Osteoblast (primary cell): ENCODE data around the gene GRIA2. TPM values are rescaled to one million over a fixed set of nuclear protein-coding genes. Genes with fewer than 3 reads are reported as not detected.

Source experiments
- DNase-seq: peaks from one replicate; pipeline ENCODE4 v3.0.0; 2011; ENCODE audit warnings: low spot score, mixed read lengths; ENCODE audit not compliant: insufficient read length; ENCODE audit errors: missing footprints
- H2AFZ ChIP-seq: 2 replicates; pipeline ENCODE4 v1.6.0; 2011; ENCODE audit warnings: mild to moderate bottlenecking, low read length
- H3K27ac ChIP-seq: 2 replicates; pipeline ENCODE4 v1.5.1; 2011; ENCODE audit warnings: mild to moderate bottlenecking, low read depth, low read length, moderate library complexity
- H3K27me3 ChIP-seq: 2 replicates; pipeline ENCODE4 v1.6.0; 2012; ENCODE audit warnings: mild to moderate bottlenecking, control low read depth, inconsistent platforms, low read length, moderate library complexity; ENCODE audit not compliant: insufficient read depth
- H3K36me3 ChIP-seq: 2 replicates; pipeline ENCODE4 v1.5.1; 2011; ENCODE audit warnings: mild to moderate bottlenecking, low read length, control low read depth, moderate library complexity; ENCODE audit not compliant: insufficient read depth
- H3K4me1 ChIP-seq: 2 replicates; pipeline ENCODE4 v1.5.1; 2011; ENCODE audit warnings: mild to moderate bottlenecking, low read length, control low read depth, moderate library complexity; ENCODE audit not compliant: insufficient read depth
- H3K4me2 ChIP-seq: 2 replicates; pipeline ENCODE4 v1.6.0; 2011; ENCODE audit warnings: mild to moderate bottlenecking, low read length; ENCODE audit not compliant: insufficient read depth
- H3K4me3 ChIP-seq: fragments of 200-600 bp; sonication (generic); 3 replicates; pipeline ENCODE4 v1.5.1; 2012; ENCODE audit warnings: mild to moderate bottlenecking, low read length, inconsistent platforms; ENCODE audit not compliant: insufficient read depth
- H3K79me2 ChIP-seq: 2 replicates; pipeline ENCODE4 v1.6.0; 2012; ENCODE audit warnings: mild to moderate bottlenecking, low read length, control low read depth, inconsistent platforms; ENCODE audit not compliant: insufficient read depth
- H3K9me3 ChIP-seq: 2 replicates; pipeline ENCODE4 v1.5.1; 2011; ENCODE audit warnings: low read depth, low read length, control low read depth
- H4K20me1 ChIP-seq: 2 replicates; pipeline ENCODE4 v1.6.0; 2012; ENCODE audit warnings: mild to moderate bottlenecking, low read length, control low read depth; ENCODE audit not compliant: insufficient read depth
- CTCF ChIP-seq: IDR thresholded peaks from 2 replicates; pipeline ENCODE4 v1.5.1; 2011; ENCODE audit warnings: mild to moderate bottlenecking, low read depth, low read length, moderate library complexity; ENCODE audit errors: extremely low read depth
- total RNA-seq: library from RNA; depleted of rRNA; stranded (reverse); fragments of >200 nt; gene quantifications from 2 replicates; pipeline ENCODE4 v1.2.3, GENCODE V29; 2012

GRIA2 gene
- total RNA-seq, 1 donor: not detected

DNA sequence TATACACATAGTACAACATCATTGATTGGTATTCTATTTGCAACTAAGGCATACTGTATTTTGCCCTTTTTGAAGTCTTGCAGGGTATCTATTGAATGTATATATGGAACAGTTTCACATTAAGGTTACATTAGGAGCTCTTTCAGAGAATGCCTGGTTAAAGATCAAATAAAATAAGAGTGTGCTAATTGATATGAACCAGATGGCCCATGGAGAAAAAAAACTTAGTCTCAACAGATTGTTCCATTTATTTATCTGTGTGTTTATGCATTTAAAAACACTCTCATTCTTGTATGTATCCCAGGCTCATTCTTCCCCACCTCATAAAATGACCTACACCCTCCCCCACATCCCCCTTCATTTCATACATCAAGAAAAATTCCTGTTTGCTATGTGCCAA lies 35.2 kb upstream of the GRIA2 start:
- no peak for TF ChIP-seq CTCF
- H4K20me1 ChIP-seq: no peaks in the 10 kb centered on the region
- no peak overlapping the region for H3K4me2 ChIP-seq
- no peak overlapping the region for H2AFZ ChIP-seq
- no peaks in the 10 kb centered on the region for H3K9me3 ChIP-seq
- no peaks in the 10 kb centered on the region for H3K79me2 ChIP-seq
- H3K27me3 ChIP-seq: no peaks in the 10 kb centered on the region
- no peak for DNase-seq
- no peak overlapping the region for H3K4me3 ChIP-seq
- H3K27ac ChIP-seq: no peak overlapping the region
- no peaks in the 10 kb centered on the region for H3K4me1 ChIP-seq
- H3K36me3 ChIP-seq: no peaks in the 10 kb centered on the region

DNA sequence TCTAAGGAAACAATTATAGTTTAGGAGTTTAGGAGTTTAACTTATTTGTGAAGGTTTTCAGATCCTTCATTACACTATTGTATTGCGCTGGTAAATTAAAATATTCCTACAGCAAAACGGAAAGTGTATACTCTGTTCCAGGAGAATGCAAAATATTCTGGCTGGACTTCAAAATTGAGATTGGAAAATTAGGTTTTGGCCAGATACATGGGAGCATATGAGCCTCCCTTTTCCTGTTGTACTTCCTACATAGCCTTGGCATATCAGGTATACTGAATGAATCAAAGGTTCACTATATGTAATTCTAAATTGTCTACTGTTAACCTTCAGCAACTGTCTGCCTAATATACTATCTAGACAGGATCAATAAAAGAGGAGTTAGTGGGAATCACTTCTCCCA lies 25.2 kb upstream of the GRIA2 start:
- Histone ChIP-seq H3K4me1 (no peaks in the 10 kb centered on the region), H3K27ac (no peak overlapping the region), H3K36me3 (no peaks in the 10 kb centered on the region), H3K4me3 (no peak overlapping the region), H3K27me3 (no peaks in the 10 kb centered on the region), H3K79me2 (no peaks in the 10 kb centered on the region), H4K20me1 (no peaks in the 10 kb centered on the region), H3K9me3 (no peaks in the 10 kb centered on the region), H2AFZ (no peak overlapping the region), H3K4me2 (no peak overlapping the region)
- TF ChIP-seq CTCF: no peak
- DNase-seq: no peak

GRCh38 chr4:157196046-157196445 lies 24.5 kb upstream of the GRIA2 start:
- Histone ChIP-seq H2AFZ (no peak overlapping the region), H3K27me3 (no peaks in the 10 kb centered on the region), H3K4me2 (no peak overlapping the region), H3K9me3 (no peaks in the 10 kb centered on the region), H3K4me1 (no peaks in the 10 kb centered on the region), H3K79me2 (no peaks in the 10 kb centered on the region), H3K36me3 (no peaks in the 10 kb centered on the region), H3K27ac (no peak overlapping the region), H4K20me1 (no peaks in the 10 kb centered on the region), H3K4me3 (no peak overlapping the region)
- no peak for DNase-seq
- no peak for TF ChIP-seq CTCF

- Histone ChIP-seq H3K79me2 (no peaks in the 10 kb centered on the region), H3K27me3 (no peaks in the 10 kb centered on the region), H3K4me2 (no peak overlapping the region), H3K36me3 (no peaks in the 10 kb centered on the region), H3K4me3 (no peak overlapping the region), H3K9me3 (no peaks in the 10 kb centered on the region), H3K4me1 (no peaks in the 10 kb centered on the region), H3K27ac (no peak overlapping the region), H2AFZ (no peak overlapping the region), H4K20me1 (no peaks in the 10 kb centered on the region)
- TF ChIP-seq CTCF: peak; percentile 46
- DNase-seq: no peak
Observed at GRCh38 chr4:157204634-157205244, 15.8 kb upstream of the GRIA2 start.
